Measurements from ENCODE around the gene TMEM167B.
"Not testable (repeated sequence)": the region's sequence is repeated elsewhere in the genome, so short reads cannot be mapped to it uniquely, and the experiment has no call there.

The TMEM167B gene

GRCh38 chr1:109142260-109142659 is 51.7 kb downstream of the TMEM167B start:
- in situ Hi-C loops (cut with MboI; ENCODE audit: low pct_unique_long_range_greater_than_20kb, low sequenced_read_pairs), result no loop called here
- DNase-seq, result no peak

DNA sequence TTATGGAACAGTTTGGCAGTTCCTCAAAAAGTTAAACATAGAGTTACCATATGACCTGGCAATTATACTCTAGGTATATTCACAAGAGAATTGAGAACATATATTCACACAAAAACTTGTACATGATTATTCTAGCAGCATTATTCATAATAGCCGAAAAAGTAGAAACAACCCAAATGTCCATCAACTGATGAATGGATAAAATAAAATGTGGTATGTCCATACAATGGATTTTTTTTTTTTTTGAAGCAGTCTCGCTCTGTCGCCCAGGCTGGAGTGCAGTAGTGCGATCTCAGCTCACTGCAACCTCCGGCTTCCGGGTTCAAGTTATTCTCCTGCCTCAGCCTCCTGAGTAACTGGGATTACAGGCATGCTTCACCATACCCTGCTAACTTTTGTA is 52.2 kb downstream of the TMEM167B start:
- in situ Hi-C loops (cut with MboI; ENCODE audit: low pct_unique_long_range_greater_than_20kb, low sequenced_read_pairs); DNase-seq: not testable (repeated sequence)

Data from KBM-7 (cell line).